PC-9 (cell line): Measurements from ENCODE around the gene CAMTA1.

Source experiments
- EZH2 ChIP-seq: fragments of 200-600 bp; sonication (generic); IDR thresholded peaks from 2 replicates; pipeline ENCODE4 v1.8.0; 2017; ENCODE audit warnings: antibody characterized with exemption, low read depth
- TF ChIP-seq, protein P1 (sequence below): fragments of 200-600 bp; sonication (generic); conservative IDR thresholded peaks from 2 replicates; pipeline ENCODE4 v1.6.1; 2017; ENCODE audit warnings: mixed run types, antibody characterized with exemption, mild to moderate bottlenecking, moderate library complexity

DNA sequence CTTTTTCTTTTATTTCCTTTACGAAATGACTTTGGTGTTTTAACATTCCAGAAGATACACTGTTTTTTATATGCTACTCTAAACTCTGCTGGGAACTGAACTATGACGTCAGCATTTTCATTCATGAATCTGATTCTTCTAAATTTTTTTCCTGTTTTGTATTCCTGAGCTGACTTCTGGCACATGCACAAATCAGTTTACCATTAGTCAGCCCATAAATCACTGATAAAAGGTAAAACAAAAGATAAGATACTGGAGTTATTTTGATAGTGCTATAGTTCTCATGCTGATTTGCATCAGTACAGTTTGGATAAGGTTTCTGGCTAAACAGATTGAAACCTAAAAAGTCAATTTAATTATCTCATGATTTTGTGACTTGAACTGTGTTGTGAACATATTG, 10.4 kb downstream of the CAMTA1 start:
- TF ChIP-seq, protein P1, sequence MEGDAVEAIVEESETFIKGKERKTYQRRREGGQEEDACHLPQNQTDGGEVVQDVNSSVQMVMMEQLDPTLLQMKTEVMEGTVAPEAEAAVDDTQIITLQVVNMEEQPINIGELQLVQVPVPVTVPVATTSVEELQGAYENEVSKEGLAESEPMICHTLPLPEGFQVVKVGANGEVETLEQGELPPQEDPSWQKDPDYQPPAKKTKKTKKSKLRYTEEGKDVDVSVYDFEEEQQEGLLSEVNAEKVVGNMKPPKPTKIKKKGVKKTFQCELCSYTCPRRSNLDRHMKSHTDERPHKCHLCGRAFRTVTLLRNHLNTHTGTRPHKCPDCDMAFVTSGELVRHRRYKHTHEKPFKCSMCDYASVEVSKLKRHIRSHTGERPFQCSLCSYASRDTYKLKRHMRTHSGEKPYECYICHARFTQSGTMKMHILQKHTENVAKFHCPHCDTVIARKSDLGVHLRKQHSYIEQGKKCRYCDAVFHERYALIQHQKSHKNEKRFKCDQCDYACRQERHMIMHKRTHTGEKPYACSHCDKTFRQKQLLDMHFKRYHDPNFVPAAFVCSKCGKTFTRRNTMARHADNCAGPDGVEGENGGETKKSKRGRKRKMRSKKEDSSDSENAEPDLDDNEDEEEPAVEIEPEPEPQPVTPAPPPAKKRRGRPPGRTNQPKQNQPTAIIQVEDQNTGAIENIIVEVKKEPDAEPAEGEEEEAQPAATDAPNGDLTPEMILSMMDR, result no peak
- TF ChIP-seq EZH2, result no peak
